Activated T-helper 2 cell treated with anti-CD3 and anti-CD28 coated beads, Interferon-gamma antibody, Interleukin-2, Interleukin-4, amounts not matched to agents 10 μg/mL and 5 μg/mL and 100 μg/mL, durations not matched to agents 14 hours and 24 hours and 36 hours (primary cell): ENCODE data around the gene TGFBI. TPM values are rescaled to one million over a fixed set of nuclear protein-coding genes. Genes with fewer than 3 reads are reported as not detected.

Experiments
- DNase-seq: peaks from one replicate; pipeline ENCODE4 v3.0.0; 2021; ENCODE audit warnings: low spot score
- H3K27ac Mint-ChIP-seq: one replicate; pipeline ENCODE4 v1.8.0; 2021; ENCODE audit warnings: mixed read lengths
- H3K27me3 Mint-ChIP-seq: one replicate; pipeline ENCODE4 v1.8.0; 2021; ENCODE audit warnings: low read depth, mixed read lengths
- H3K36me3 Mint-ChIP-seq: one replicate; pipeline ENCODE4 v1.8.0; 2021; ENCODE audit warnings: low read depth, mixed read lengths
- H3K4me1 Mint-ChIP-seq: one replicate; pipeline ENCODE4 v1.8.0; 2021; ENCODE audit warnings: low read depth, mixed read lengths
- H3K4me3 Mint-ChIP-seq: one replicate; pipeline ENCODE4 v1.8.0; 2021; ENCODE audit warnings: low read depth, mild to moderate bottlenecking, moderate library complexity, mixed read lengths
- H3K9me3 Mint-ChIP-seq: one replicate; pipeline ENCODE4 v1.8.0; 2021; ENCODE audit warnings: mixed read lengths
- intact Hi-C: fragments of 100-400 bp; cut with micrococcal nuclease; formaldehyde crosslinking; loops from one replicate; pipeline ENCODE4 v1.15.1; 2023
- total RNA-seq: library from RNA; stranded (reverse); gene quantifications from 2 replicates; pipeline ENCODE4 v1.2.3, GENCODE V29; 2022

Gene TGFBI
- total RNA-seq, 1 donor from 2014 or later, result not detected

DNA sequence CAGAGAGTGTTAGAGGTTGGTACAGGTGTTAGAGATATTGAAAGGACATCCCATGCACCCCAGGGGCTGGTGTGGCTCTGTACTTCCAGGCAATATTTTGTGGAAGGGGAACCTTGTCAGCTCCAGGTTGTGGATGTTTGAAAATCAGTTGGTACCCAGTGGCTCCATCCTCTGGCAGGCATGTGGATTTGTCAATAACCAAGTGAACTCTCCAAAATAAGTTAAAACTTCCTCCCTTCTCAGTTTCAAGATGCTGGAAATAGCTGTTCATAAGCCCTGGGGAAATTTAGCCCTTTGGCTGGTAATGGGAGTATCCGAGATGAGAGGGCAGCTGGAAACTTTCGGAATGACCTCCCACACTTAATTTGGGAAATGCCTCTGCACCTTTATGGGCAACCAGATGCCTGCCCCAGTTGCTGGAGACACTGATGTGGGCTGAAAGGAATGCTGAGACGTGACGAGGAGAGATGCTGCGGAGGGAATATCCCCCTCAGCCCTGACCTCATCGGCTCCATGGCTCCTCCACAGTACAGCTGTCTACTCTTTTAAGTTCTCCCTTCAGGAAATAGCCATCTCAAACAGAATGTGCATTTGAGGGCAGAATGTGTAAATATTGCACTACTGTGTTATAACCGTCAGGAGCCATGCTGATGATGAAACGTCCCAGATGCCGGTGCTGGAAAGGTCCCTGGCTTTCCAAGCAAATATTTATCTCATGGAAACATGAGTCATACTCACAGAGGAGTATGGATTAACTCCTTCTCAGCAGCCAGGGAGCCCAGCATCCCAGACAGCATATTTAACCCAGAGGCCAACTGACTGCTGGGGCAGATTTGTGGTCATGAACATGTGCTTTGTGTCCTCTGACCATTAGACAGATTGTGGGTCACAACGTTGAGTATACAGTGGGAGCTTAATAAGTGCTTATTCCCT lies 29.5 kb downstream of the TGFBI start:
- Mint-ChIP-seq H3K36me3 (no peaks in the 10 kb centered on the region), H3K27ac (no peak overlapping the region), H3K4me1 (no peaks in the 10 kb centered on the region), H3K27me3 (peaks cover 2% of the 10 kb centered on the region), H3K4me3 (no peak overlapping the region), H3K9me3 (no peaks in the 10 kb centered on the region)
- intact Hi-C loops, result no loop called here
- DNase-seq, result no peak

DNA sequence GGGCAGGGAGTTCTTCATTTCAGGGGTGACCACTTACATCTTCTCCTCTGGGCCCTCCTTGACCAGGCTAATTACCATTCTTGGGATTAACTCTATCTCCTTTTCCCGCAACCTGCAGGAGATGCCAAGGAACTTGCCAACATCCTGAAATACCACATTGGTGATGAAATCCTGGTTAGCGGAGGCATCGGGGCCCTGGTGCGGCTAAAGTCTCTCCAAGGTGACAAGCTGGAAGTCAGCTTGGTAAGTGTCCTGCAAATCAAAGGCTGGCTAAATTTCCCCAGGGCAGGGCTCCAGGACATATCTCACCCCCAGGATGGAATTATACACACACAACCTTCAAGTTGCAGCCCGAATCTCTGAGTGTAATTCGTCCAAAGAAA lies 30.2 kb downstream of the TGFBI start:
- Mint-ChIP-seq H3K9me3 (no peaks in the 10 kb centered on the region), H3K4me3 (no peak overlapping the region), H3K27ac (no peak overlapping the region), H3K36me3 (no peaks in the 10 kb centered on the region), H3K27me3 (peaks cover 2% of the 10 kb centered on the region), H3K4me1 (no peaks in the 10 kb centered on the region)
- no peak for DNase-seq
- intact Hi-C loops, result no loop called here

DNA sequence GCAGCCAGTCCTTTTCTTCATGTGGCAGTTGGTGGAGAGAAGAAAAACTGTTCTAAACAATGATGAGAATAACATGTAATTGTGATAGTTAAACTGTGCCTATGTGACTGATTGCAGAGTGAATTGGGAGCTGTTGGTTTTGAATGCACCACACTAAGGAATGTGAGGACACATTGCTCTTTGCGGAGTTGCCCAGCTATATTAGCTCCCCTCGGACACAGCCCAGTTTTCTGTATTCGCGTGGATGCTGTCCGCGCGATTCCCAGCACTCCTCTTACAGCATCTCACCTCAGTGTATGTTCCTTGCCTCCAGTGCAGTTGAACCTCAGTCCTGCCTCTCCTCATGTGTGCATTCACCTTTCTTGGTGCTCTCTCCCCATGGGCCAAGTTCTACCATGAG lies 32.2 kb downstream of the TGFBI start:
- no peak overlapping the region for H3K4me3 Mint-ChIP-seq

DNA sequence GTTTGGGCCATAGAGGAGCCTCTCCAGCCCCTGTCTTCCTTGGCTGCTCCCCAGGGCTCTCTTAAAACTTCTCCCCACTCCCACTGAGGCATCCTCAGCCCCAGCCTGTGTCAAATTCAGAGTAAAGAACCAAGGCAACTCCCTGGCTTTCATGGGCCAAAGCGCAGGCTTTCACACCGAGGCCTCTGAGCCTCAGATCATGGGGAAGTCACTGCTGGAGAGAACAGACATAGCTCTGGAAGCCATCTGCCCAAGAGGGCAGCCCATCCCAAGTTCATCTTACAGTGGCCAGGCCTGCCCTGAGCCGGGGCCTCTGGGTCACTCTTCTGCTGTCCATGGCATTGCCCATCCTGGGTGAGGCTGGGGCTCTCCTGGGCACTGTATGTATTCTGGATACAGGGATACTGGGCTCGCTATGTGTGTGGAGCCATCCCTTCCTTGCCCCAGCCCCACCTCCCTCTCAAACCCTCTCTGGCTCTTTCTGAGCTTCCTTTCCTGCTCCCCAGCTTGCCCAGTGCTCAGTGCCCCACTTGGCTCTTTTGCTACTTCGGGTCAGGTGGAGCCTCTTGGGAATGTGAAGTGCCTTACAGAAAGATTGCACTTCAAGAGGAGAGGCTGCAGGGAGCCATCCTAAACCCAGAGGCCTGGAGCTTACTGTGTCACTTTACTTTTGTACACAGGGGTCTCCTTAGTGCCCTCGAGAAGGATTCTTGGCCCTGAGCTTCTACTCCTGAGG lies 33.0 kb downstream of the TGFBI start:
- no peak overlapping the region for H3K4me3 Mint-ChIP-seq
- H3K4me1 Mint-ChIP-seq, result no peaks in the 10 kb centered on the region
- no peak overlapping the region for H3K27ac Mint-ChIP-seq
- H3K36me3 Mint-ChIP-seq, result no peaks in the 10 kb centered on the region
- intact Hi-C loops, result loop anchor here (1.0 kb wide), 2 partner anchors 117 to 174 kb away; no protein-coding TSS in a partner anchor
- peaks cover 4% of the 10 kb centered on the region for H3K27me3 Mint-ChIP-seq
- no peaks in the 10 kb centered on the region for H3K9me3 Mint-ChIP-seq
- no peak for DNase-seq

More for the DNA sequence above, 32.2 kb downstream of the TGFBI start:
- Mint-ChIP-seq H3K9me3 (no peaks in the 10 kb centered on the region), H3K27me3 (peaks cover 3% of the 10 kb centered on the region), H3K4me1 (no peaks in the 10 kb centered on the region), H3K27ac (no peak overlapping the region), H3K36me3 (no peaks in the 10 kb centered on the region)
- intact Hi-C loops, result no loop called here
- DNase-seq, result no peak

DNA sequence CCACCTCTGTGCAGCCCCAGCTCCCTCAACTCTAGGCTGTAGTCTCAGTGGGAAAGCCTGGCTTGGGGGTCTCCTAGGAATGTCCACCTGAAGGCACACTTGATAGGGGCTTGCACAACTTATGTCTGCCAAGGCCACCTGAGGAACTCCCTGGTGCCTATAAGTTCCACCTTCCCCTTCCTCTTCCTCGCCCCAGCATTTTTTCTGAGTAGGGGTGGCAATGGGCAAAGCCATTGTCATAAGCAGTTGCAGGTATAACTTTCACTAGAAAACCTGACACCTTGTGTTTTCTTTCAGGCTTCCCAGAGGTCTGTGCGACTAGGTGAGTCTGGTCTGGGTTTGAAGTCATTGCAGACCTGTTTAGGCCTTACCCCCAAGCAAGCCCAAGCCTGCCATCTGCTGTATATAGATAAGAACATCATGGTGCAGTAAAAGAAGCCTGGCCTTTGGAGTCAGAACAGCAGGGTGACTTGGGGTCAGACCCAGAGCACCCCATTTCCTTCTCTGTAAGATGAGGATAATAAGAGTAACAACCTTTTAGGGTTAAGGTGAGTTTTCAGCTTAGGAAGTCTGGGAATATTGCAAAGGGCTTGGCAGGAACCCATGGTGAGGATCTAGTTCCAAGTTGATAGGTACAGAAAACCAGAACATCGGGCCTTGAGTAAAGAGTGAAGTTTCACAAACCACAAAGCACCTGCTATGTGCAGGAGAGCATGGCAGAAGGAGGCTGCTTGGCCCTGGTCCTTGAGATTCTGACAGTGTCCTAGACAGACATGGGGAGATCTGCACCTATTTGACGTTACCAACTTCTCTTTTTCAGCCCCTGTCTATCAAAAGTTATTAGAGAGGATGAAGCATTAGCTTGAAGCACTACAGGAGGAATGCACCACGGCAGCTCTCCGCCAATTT lies 33.8 kb downstream of the TGFBI start:
- DNase-seq, result no peak
- Mint-ChIP-seq H3K4me1 (no peaks in the 10 kb centered on the region), H3K36me3 (no peaks in the 10 kb centered on the region), H3K9me3 (no peaks in the 10 kb centered on the region), H3K27ac (no peak overlapping the region), H3K27me3 (peaks cover 7% of the 10 kb centered on the region), H3K4me3 (no peak overlapping the region)
- intact Hi-C loops, result loop anchor here (1.0 kb wide), 2 partner anchors 118 to 175 kb away; no protein-coding TSS in a partner anchor

DNA sequence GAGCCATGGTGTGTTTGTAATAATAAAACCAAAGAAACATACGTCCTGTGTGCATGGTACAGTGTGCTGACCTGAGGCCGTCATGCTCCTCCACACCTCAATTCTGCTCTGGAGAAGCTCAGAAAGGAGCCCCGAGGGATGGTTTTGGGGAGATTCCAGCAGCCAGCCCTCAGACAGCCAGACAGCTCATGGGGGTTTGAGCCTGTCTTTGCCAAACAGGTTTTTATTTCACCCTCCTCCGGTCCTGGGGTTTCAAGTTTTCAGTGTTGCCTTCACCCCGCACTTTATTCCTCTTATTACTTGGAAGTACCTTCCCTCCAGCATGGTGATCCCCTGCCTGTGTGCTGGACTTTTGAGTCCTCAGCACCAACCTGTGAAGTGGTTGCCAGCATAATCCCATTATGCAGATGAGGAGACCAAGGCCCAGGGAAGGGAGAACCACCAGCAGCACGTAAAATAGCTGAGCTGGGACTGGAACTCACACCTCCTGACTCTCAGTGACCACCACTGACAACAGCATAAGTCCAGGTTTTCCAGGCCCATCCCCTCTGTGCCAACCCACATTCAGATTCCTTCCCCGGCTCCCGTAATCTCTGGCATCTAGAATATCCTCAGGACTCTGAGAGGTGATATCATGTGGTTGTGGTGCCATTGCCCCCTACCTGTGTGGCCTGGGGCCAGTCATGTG lies 35.1 kb downstream of the TGFBI start:
- no peaks in the 10 kb centered on the region for H3K4me1 Mint-ChIP-seq
- H3K27me3 Mint-ChIP-seq, result peaks cover 11% of the 10 kb centered on the region
- H3K9me3 Mint-ChIP-seq, result no peaks in the 10 kb centered on the region
- no peak for DNase-seq
- no peaks in the 10 kb centered on the region for H3K36me3 Mint-ChIP-seq
- no peak overlapping the region for H3K4me3 Mint-ChIP-seq
- no peak overlapping the region for H3K27ac Mint-ChIP-seq
- intact Hi-C loops, result no loop called here

DNA sequence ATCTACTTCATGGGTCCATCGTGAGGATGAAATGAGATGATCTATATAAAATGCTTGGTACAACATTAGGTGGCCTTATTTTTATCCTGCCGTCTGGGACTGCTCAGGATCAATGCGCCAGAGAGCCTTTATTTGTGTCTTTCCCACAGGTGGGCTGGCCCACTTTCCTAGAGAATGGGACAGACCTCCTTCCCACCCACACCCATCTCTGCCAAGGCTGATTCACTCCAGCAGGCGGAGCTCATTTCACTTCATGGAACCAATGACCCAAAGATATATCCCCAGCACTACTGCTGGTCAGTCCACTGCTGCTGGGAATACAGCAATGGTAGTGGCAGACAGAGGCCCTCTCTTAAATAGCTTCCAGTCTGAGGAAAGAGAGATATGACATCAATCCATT lies 35.7 kb downstream of the TGFBI start:
- DNase-seq, result no peak
- Mint-ChIP-seq H3K27me3 (peaks cover 17% of the 10 kb centered on the region), H3K9me3 (no peaks in the 10 kb centered on the region)

DNA sequence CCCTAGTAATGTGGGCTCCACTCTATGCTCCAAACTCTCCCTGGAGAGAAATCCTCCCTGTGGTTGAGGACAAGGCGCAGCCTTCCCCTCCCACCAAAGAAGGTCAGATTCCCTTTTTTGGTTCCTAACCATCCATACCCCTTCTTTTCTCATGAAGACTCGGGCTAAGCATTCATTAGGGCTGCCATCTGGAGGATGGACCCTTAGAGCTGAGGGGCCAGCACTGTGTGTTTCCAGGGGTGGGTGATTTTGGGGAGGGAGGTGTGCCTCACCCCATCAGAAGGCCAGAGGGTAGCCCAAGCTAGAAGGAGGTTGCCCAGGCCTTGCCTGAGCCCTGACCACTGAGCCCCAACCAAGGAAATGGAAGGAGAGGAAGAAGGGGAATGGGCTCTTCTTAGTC lies 36.8 kb downstream of the TGFBI start:
- H3K4me3 Mint-ChIP-seq, result no peak overlapping the region
- H3K4me1 Mint-ChIP-seq, result no peaks in the 10 kb centered on the region
- no peak overlapping the region for H3K27ac Mint-ChIP-seq
- DNase-seq, result no peak
- peaks cover 22% of the 10 kb centered on the region for H3K27me3 Mint-ChIP-seq
- H3K36me3 Mint-ChIP-seq, result no peaks in the 10 kb centered on the region
- H3K9me3 Mint-ChIP-seq, result no peaks in the 10 kb centered on the region
- intact Hi-C loops, result no loop called here

More for the DNA sequence above, 35.7 kb downstream of the TGFBI start:
- intact Hi-C loops, result no loop called here
- no peaks in the 10 kb centered on the region for H3K36me3 Mint-ChIP-seq
- no peak overlapping the region for H3K4me3 Mint-ChIP-seq
- no peak overlapping the region for H3K27ac Mint-ChIP-seq
- H3K4me1 Mint-ChIP-seq, result no peaks in the 10 kb centered on the region

DNA sequence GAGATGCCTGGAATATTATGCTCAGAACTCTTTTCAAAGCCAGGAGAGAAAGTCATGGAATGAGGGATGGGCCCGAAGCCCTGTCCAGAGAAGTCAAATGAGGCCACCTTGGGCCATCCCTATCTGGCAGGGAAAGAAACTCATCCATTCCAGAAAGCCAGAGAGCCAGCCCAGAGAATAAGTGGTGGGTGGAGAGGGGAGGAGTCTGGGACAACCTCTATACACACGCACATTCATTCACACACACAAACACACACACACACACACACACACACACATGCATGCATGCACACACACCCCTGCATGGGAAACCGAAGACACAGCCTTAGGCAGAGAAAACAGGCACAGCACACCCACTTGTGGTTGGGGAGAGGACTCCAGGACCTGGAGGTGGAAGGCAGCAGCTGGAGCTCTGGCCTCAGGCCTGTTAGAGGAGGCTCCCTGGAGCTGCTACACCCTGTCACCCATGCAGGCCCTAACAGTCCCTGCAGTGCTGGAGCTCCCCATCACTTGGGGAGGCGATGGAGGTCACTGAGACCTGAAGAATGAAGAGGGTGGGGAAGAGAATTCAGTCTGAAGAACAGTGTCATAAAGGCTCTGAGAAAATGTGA lies 38.0 kb downstream of the TGFBI start:
- DNase-seq, result no peak
- Mint-ChIP-seq H3K9me3 (no peaks in the 10 kb centered on the region), H3K27ac (no peak overlapping the region), H3K4me3 (no peak overlapping the region), H3K36me3 (no peaks in the 10 kb centered on the region), H3K27me3 (peaks cover 25% of the 10 kb centered on the region), H3K4me1 (no peaks in the 10 kb centered on the region)
- intact Hi-C loops, result no loop called here

DNA sequence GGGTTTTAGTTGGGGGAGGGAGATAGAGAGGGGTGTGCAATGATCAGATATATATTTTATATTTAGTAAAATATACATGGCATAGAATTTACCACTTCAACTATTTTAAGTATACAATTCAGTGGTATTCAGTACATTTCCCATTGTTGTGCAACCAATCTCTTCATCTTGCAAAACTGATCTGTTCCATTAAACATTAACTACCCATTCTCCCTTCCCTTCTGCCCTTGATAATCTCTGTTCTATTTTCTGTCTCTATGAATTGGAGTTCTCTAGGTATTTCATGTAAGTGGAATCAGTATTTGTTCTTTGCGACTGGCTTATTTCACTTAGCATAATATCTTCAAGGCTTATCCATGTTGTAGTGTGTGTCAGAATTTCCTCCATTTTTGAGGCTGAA lies 38.6 kb downstream of the TGFBI start:
- intact Hi-C loops, result no loop called here
- DNase-seq, result no peak
- Mint-ChIP-seq H3K4me1 (no peaks in the 10 kb centered on the region), H3K27ac (no peak overlapping the region), H3K4me3 (no peak overlapping the region), H3K9me3 (no peaks in the 10 kb centered on the region), H3K36me3 (no peaks in the 10 kb centered on the region), H3K27me3 (peaks cover 27% of the 10 kb centered on the region)

DNA sequence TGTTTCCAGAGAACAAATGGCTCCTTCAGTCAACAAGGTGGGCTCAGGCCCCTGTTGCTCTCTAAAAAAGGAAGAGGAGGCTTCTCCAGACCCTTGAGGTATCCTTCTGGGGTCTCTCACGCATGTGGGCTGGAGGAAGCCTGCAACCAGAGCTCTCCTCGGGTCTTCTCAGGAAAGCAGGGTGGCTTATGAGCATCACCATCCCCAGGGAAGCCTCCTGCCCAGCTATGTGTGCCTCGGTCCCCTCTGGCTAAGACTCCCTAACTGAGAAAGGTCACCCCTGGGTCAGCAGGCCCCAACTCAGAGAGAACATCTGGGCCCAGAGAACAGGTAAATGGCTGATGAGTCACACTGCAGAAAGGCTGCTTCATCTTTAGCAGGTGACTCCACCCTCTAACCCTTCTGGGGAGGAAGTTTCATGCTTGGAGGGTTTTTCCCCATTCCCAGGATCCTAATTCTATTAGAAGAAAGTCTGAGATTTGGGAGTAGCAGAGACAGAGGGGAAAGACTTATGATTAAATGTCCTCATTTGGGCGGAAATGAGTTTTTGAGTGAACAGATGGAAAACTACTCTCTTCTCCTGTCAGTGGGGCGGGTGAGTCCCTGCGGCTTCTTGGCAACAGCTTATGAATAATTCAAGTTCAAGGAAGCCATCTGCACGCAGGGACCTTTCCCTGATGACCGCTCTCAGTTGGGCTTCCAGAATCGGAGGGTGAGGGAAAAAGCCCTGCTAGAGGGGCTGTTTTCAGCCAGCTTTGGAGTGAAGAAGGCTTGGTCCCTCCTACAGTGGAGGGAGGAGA lies 41.9 kb downstream of the TGFBI start:
- H3K4me3 Mint-ChIP-seq, result no peak overlapping the region
- H3K9me3 Mint-ChIP-seq, result no peaks in the 10 kb centered on the region
- peaks cover 28% of the 10 kb centered on the region for H3K27me3 Mint-ChIP-seq
- intact Hi-C loops, result no loop called here
- no peak overlapping the region for H3K27ac Mint-ChIP-seq
- no peaks in the 10 kb centered on the region for H3K4me1 Mint-ChIP-seq
- no peak for DNase-seq
- no peaks in the 10 kb centered on the region for H3K36me3 Mint-ChIP-seq
